ENCODE results near the gene NUS1. TPM values are rescaled to one million over a fixed set of nuclear protein-coding genes. Genes with fewer than 3 reads are reported as not detected.
"Not testable (repeated sequence)": the region's sequence is repeated elsewhere in the genome, so short reads cannot be mapped to it uniquely, and the experiment has no call there.

Gene NUS1
- total and polyA plus RNA-seq, 4 donors, result 20.3 to 36.5 (median 31.5) TPM

GRCh38 chr6:117637770-117638169, 37.5 kb upstream of the NUS1 start:
- H3K36me3 ChIP-seq (ENCODE audit: control insufficient read depth in 4 of 4, insufficient read depth in 4 of 4, low read length in 4 of 4), result no peaks in the 10 kb centered on the region
- no peak overlapping the region for H3K27ac ChIP-seq (ENCODE audit: low read depth in 1 of 2, low read length in 1 of 2)
- TF ChIP-seq CTCF (IDR thresholded peaks at IDR 0.05; ENCODE audit: control extremely low read depth, extremely low read depth), result no peak
- H3K4me3 ChIP-seq, result no peak overlapping the region
- H3K9me3 ChIP-seq (ENCODE audit: control insufficient read depth in 4 of 4, insufficient read depth in 3 of 4, low read length in 3 of 4), result peaks cover 0 to 1% (median 0%) of the 10 kb centered on the region in 4 donors
- no peaks in the 10 kb centered on the region for H3K4me1 ChIP-seq (ENCODE audit: control insufficient read depth in 5 of 5, insufficient read depth in 5 of 5, low read length in 5 of 5)
- DNase-seq (peak in 1 of 3 donors; percentile 13), ATAC-seq (ENCODE audit: insufficient read depth, low FRiP score) (no peak)
- 75 to 79% methylated on average over 1 of the region's 1 CpG for WGBS, 2 donors
- H3K9ac ChIP-seq (ENCODE audit: insufficient read depth in 1 of 2, low read length in 2 of 2), result no peak overlapping the region
- H3K27me3 ChIP-seq (ENCODE audit: control insufficient read depth in 3 of 3, insufficient read depth in 3 of 3, low read length in 2 of 3), result no peaks in the 10 kb centered on the region

DNA sequence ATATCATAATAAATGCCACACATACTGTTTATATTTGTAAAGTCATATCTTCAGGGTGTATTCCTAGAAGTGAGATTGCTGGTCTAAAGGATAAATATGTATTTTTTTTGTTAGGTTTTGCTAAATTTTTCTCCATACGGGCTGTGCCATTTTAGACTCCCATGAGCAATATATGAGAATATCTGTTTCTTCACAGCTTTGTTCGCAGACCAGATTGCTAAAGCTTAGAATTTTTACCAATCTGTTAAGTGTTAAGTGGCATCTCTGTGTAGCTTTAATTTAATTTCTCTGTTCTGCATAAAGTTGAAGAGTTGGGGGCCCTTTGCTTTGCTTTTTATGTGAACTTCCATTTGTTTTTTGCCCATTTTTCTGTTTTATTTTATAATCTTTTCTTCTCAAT, 32.3 kb upstream of the NUS1 start:
- DNase-seq, result no peak
- peaks cover 0 to 3% (median 1%) of the 10 kb centered on the region in 4 donors for H3K9me3 ChIP-seq (ENCODE audit: control insufficient read depth in 4 of 4, insufficient read depth in 3 of 4, low read length in 3 of 4)
- ATAC-seq (ENCODE audit: insufficient read depth, low FRiP score), result no peak
- no peak for TF ChIP-seq CTCF (IDR thresholded peaks at IDR 0.05; ENCODE audit: control extremely low read depth, extremely low read depth)
- no peak overlapping the region for H3K9ac ChIP-seq (ENCODE audit: insufficient read depth in 1 of 2, low read length in 2 of 2)
- H3K4me1 ChIP-seq (ENCODE audit: control insufficient read depth in 5 of 5, insufficient read depth in 5 of 5, low read length in 5 of 5), result no peaks in the 10 kb centered on the region
- no peaks in the 10 kb centered on the region for H3K27me3 ChIP-seq (ENCODE audit: control insufficient read depth in 3 of 3, insufficient read depth in 3 of 3, low read length in 2 of 3)
- no peak overlapping the region for H3K4me3 ChIP-seq
- WGBS, 2 donors, result 91 to 99% methylated on average over 2 of the region's 2 CpGs
- no peak overlapping the region for H3K27ac ChIP-seq (ENCODE audit: low read depth in 1 of 2, low read length in 1 of 2)
- H3K36me3 ChIP-seq (ENCODE audit: control insufficient read depth in 4 of 4, insufficient read depth in 4 of 4, low read length in 4 of 4), result no peaks in the 10 kb centered on the region

DNA sequence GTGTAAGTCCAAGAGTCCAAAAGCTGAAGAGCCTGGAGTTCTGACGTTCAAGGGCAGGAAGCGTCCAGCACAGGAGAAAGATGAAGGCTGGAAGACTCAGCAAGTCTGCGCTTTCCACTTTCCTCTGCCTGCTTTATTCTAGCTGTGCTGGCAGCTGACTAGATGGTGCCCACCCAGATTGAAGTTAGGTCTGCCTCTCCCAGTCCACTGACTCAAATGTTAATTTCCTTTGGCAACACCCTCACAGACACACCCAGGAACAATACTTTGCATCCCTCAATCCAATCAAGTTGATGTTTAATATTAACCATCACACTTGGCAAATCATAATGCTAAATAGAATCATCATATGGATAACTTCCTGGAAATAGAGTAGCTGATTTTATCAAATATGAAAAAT, 23.3 kb upstream of the NUS1 start:
- not testable (repeated sequence) for ATAC-seq (ENCODE audit: insufficient read depth, low FRiP score); H3K9ac ChIP-seq (ENCODE audit: insufficient read depth in 1 of 2, low read length in 2 of 2)
- WGBS, 2 donors, result 76% methylated on average over 3 of the region's 3 CpGs

DNA sequence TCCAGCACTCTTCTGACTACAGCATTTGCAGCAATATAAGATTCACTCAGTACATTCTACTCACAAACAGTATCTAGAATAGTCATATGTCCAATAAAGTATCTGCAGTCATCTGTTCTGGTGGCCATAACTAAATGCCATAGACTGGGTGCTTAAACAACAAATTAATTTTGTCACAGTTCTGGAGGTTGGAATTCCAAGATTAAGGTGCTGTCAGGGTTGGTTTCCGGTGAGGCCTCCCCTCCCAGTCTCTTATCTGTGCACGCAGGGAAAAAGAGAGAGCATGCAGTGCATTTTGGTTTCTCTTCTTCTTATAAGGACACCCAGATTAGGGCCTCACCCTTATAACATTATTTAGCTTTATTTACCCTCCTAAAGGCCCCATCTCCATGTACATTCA, 21.3 kb upstream of the NUS1 start:
- H3K9me3 ChIP-seq (ENCODE audit: control insufficient read depth in 4 of 4, insufficient read depth in 3 of 4, low read length in 3 of 4), result no peaks in the 10 kb centered on the region
- H3K4me3 ChIP-seq, result no peak overlapping the region
- WGBS, 2 donors, result 92% methylated on average over 2 of the region's 2 CpGs
- no peaks in the 10 kb centered on the region for H3K27me3 ChIP-seq (ENCODE audit: control insufficient read depth in 3 of 3, insufficient read depth in 3 of 3, low read length in 2 of 3)
- no peak for ATAC-seq (ENCODE audit: insufficient read depth, low FRiP score)
- no peak overlapping the region for H3K27ac ChIP-seq (ENCODE audit: low read depth in 1 of 2, low read length in 1 of 2)
- no peak for DNase-seq
- no peak for TF ChIP-seq CTCF (IDR thresholded peaks at IDR 0.05; ENCODE audit: control extremely low read depth, extremely low read depth)
- H3K4me1 ChIP-seq (ENCODE audit: control insufficient read depth in 5 of 5, insufficient read depth in 5 of 5, low read length in 5 of 5), result no peaks in the 10 kb centered on the region
- H3K9ac ChIP-seq (ENCODE audit: insufficient read depth in 1 of 2, low read length in 2 of 2), result no peak overlapping the region
- no peaks in the 10 kb centered on the region for H3K36me3 ChIP-seq (ENCODE audit: control insufficient read depth in 4 of 4, insufficient read depth in 4 of 4, low read length in 4 of 4)

More for the DNA sequence above, 23.3 kb upstream of the NUS1 start:
- not testable (repeated sequence) for H3K27ac ChIP-seq (ENCODE audit: low read depth in 1 of 2, low read length in 1 of 2); DNase-seq; H3K4me1 ChIP-seq (ENCODE audit: control insufficient read depth in 5 of 5, insufficient read depth in 5 of 5, low read length in 5 of 5); H3K4me3 ChIP-seq; H3K36me3 ChIP-seq (ENCODE audit: control insufficient read depth in 4 of 4, insufficient read depth in 4 of 4, low read length in 4 of 4); H3K27me3 ChIP-seq (ENCODE audit: control insufficient read depth in 3 of 3, insufficient read depth in 3 of 3, low read length in 2 of 3); H3K9me3 ChIP-seq (ENCODE audit: control insufficient read depth in 4 of 4, insufficient read depth in 3 of 4, low read length in 3 of 4)
